Dedifferentiated amniotic fluid mesenchymal stem cell (primary cell): ENCODE data around the gene SC5D.

Source experiments
- DNase-seq: peaks from one replicate; pipeline ENCODE4 v3.0.0-alpha.2; 2016; ENCODE audit errors: extremely low spot score

SC5D gene

GRCh38 chr11:121328967-121329679 lies 36.6 kb downstream of the SC5D start:
- no peak for DNase-seq

- DNase-seq, result no peak
Observed at GRCh38 chr11:121329781-121330395, 37.3 kb downstream of the SC5D start.

GRCh38 chr11:121330614-121331435 lies 38.3 kb downstream of the SC5D start:
- DNase-seq, result no peak

DNA sequence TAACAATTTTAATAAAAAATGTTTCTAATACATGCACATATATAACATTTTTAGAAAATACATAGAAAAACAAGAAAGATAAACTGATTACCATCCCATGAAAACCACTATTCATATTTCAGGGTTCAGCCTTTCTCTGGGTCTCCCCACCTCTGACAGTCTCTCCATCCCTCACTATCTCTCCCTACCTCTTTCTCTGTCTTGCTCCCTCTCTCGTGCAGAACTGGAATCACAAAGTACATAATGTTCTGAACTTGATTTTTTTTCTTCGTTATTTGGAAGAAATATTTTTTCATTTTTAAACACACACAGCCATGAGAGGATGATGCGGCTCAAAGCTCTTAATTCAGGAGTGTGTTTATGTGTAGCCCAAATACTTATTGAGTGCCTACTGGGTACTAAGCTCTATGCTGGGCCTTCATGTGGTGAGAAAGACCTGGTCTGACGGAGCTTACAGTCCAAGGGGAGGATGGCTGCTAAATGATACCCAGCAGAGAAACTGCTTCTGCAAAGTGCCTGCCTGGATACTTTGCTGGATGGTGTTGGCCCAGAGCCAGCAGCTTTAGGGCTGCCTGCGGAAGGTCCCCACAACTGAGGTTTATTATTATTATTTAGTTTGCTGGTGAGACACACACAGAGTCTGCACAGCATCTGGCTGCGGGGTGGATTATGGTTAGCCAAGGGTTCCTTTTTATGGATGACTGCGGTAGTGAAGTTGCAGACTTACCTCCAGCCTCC lies 42.6 kb downstream of the SC5D start:
- DNase-seq, result no peak

- no peak for DNase-seq
Observed at GRCh38 chr11:121336279-121336937, 43.8 kb downstream of the SC5D start.

DNA sequence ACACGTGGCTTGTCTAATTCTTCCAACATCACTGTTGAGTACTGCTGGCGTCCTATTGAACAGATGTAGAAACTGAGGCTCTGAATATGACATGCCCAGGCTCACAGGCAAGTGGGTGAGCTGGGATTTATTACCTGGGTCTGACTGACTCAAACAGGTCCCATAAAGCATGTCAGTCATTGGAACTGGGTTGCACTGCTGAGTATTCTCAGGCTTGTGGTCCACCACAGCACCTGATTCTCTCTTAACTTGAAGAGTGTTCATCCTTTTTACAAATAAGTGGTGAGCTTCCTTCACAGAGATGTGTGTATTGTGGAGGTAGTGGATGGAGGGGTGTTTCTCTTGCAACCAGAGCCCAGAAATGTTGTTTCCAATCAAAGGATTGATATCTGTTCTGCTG lies 44.5 kb downstream of the SC5D start:
- DNase-seq, result no peak

GRCh38 chr11:121337740-121338272 lies 45.2 kb downstream of the SC5D start:
- no peak for DNase-seq

DNA sequence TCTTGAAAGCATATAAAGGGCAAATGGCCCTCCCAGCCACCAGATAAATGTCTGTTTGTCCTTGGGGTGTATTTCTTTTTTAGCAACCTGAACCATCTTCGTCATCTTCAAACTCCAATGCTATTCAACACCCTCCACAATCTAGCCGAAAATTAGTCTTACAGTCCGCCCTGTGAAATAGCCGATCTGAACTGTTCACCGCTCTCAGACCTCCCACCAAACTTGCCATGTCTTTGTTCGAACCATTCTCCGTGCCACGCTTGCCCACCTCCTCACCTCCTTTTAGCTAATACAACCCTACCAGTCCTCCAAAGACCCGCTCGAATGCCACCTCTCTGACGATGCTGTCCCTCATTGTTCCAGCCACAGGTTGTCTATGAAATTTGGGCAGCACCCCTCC lies 46.0 kb downstream of the SC5D start:
- DNase-seq, result no peak

- DNase-seq, result no peak
Observed at GRCh38 chr11:121340032-121340580, 47.5 kb downstream of the SC5D start.

GRCh38 chr11:121341609-121342008 lies 49.0 kb downstream of the SC5D start:
- no peak for DNase-seq

- DNase-seq, result no peak
Observed at GRCh38 chr11:121344824-121345223, 52.3 kb downstream of the SC5D start.

- DNase-seq, result no peak
Observed at GRCh38 chr11:121347094-121347493, 54.5 kb downstream of the SC5D start.

- DNase-seq, result no peak
Observed at GRCh38 chr11:121347813-121348212, 55.2 kb downstream of the SC5D start.

GRCh38 chr11:121348220-121348875 lies 55.8 kb downstream of the SC5D start:
- DNase-seq, result no peak

DNA sequence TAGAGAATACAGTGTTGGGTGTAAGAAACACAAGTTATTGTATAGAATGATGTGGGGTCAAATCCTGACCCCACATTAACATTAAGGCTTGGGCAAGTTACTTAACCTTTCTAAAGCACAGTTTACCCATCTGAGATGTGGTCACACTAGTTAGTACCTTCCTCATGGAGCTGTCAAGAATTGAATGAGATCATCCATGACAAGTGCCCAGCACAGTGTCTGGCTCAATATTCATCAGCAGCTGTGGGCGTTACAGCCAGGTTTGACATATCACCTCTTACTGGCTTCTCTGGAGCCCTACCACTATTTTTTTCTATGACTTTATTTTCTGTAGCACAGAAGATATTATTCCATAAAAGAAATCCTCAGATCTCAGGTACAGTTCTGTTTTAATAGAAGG lies 57.2 kb downstream of the SC5D start:
- no peak for DNase-seq

- DNase-seq, result no peak
Observed at GRCh38 chr11:121350314-121351082, 57.9 kb downstream of the SC5D start.

DNA sequence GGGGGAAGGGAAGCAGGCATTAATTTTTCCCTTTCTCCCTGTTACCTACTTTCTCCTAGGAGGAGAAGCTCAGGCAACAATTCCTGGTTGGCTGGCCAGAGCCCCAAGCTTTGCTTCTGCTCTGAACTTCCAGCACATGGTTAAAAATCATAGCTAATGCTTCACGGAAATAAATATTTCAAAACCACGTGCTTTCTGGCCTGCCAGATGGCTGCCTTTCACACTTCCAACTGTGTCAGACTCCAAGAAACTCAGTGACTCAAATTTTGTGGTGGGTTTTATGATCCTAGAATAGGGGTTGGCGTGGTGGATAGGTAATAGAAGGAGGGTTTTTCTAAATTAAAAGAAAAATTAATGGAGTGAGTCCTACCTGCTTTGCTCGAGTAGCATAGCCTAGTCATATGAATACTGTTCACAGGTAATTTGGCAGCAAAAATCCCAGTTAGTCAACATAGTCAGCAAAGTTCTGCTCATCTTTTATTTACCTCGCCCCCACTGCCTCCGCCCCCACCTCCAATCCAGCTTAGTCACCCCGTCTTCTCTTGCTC lies 58.6 kb downstream of the SC5D start:
- DNase-seq, result no peak

GRCh38 chr11:121352251-121352891 lies 59.8 kb downstream of the SC5D start:
- DNase-seq, result no peak

- no peak for DNase-seq
Observed at GRCh38 chr11:121354192-121354591, 61.6 kb downstream of the SC5D start.
